ENCODE data around the gene GABRG3.
"Not testable (repeated sequence)": the region's sequence is repeated elsewhere in the genome, so short reads cannot be mapped to it uniquely, and the experiment has no call there.

GABRG3 gene

GRCh38 chr15:27119695-27120266, 148.8 kb downstream of the GABRG3 start:
- no peak for DNase-seq

- DNase-seq, result no peak
Measured at GRCh38 chr15:27121672-27122071, 150.7 kb downstream of the GABRG3 start.

GRCh38 chr15:27123291-27123690, 152.3 kb downstream of the GABRG3 start:
- DNase-seq, result no peak

GRCh38 chr15:27123808-27124207, 152.8 kb downstream of the GABRG3 start:
- DNase-seq, result no peak

GRCh38 chr15:27124287-27124871, 153.4 kb downstream of the GABRG3 start:
- DNase-seq, result no peak

- no peak for DNase-seq
Measured at GRCh38 chr15:27125185-27125584, 154.2 kb downstream of the GABRG3 start.

GRCh38 chr15:27126449-27126848, 155.5 kb downstream of the GABRG3 start:
- DNase-seq, result no peak

GRCh38 chr15:27127815-27128570, 157.0 kb downstream of the GABRG3 start:
- no peak for DNase-seq

- DNase-seq, result no peak
Measured at GRCh38 chr15:27133249-27133648, 162.3 kb downstream of the GABRG3 start.

- no peak for DNase-seq
Measured at GRCh38 chr15:27134481-27134880, 163.5 kb downstream of the GABRG3 start.

- DNase-seq, result no peak
Measured at GRCh38 chr15:27135151-27135550, 164.2 kb downstream of the GABRG3 start.

- DNase-seq, result no peak
Measured at GRCh38 chr15:27137127-27137526, 166.1 kb downstream of the GABRG3 start.

- DNase-seq, result no peak
Measured at GRCh38 chr15:27165590-27165989, 194.6 kb downstream of the GABRG3 start.

GRCh38 chr15:27166917-27167316, 195.9 kb downstream of the GABRG3 start:
- DNase-seq, result no peak

- no peak for DNase-seq
Measured at GRCh38 chr15:27167738-27168137, 196.8 kb downstream of the GABRG3 start.

- DNase-seq, result no peak
Measured at GRCh38 chr15:27170851-27171250, 199.9 kb downstream of the GABRG3 start.

GRCh38 chr15:27172821-27173220, 201.8 kb downstream of the GABRG3 start:
- DNase-seq, result no peak

- DNase-seq, result no peak
Measured at GRCh38 chr15:27175472-27176153, 204.6 kb downstream of the GABRG3 start.

- DNase-seq, result no peak
Measured at GRCh38 chr15:27176785-27177406, 205.9 kb downstream of the GABRG3 start.

GRCh38 chr15:27179789-27180188, 208.8 kb downstream of the GABRG3 start:
- peak; percentile 8 for DNase-seq

- DNase-seq, result peak; percentile 62
Measured at GRCh38 chr15:27182561-27183110, 211.7 kb downstream of the GABRG3 start.

GRCh38 chr15:27183201-27183600, 212.2 kb downstream of the GABRG3 start:
- peak; percentile 85 for DNase-seq

- DNase-seq, result not testable (repeated sequence)
Measured at GRCh38 chr15:27191515-27191914, 220.5 kb downstream of the GABRG3 start.

Data from DMS79 (cell line).